DND-41 (cell line): Measurements from ENCODE around the gene TPM1.

Experiments
- CTCF ChIP-seq: IDR thresholded peaks from 2 replicates; pipeline ENCODE4 v1.5.1; 2012; ENCODE audit warnings: borderline replicate concordance, low read length, moderate library complexity, mild to moderate bottlenecking; ENCODE audit not compliant: poor library complexity, severe bottlenecking; ENCODE audit errors: extremely low read depth
- EZH2 ChIP-seq: IDR thresholded peaks from 3 replicates; pipeline ENCODE4 v1.6.1; 2012; ENCODE audit warnings: borderline replicate concordance, low read depth, mild to moderate bottlenecking, moderate library complexity, low read length, inconsistent platforms; ENCODE audit not compliant: severe bottlenecking

DNA sequence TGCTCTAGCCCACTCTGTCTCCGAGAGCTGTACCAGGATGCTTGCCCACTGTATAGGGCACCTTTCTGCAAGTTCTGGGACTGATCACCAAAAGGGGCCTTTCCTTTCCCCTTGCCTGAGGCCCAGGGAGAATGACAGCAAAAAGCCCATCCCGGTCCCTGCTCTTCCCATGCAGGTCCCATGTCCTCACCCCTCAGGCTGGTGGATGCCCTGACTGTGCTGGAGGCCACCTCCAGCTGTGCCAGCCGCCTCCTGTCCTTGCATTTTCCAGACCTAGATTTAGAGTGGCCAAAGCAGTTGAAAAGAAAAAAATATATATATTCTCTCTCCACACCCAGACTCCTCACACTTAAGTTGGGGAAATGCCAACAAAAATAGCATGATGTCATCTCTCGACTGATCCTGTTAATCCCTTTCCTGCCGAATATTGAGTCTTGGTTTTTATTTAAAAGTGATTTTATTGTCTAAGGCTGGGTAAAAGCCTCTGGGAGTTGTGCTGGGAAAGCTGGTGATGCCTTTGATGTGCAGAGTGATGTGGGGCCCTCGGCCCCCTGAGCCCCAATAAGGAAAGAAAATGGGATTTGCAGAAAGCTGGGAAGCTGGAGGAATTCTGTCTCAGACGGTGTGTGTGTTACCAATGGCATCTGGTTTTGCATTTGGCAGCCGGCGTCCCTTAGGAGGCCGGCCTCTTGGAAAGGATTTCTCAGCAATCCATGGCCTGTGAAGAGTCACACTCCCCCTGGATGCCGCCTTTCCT is 29.3 kb upstream of the TPM1 start:
- no peak for TF ChIP-seq CTCF
- TF ChIP-seq EZH2 = no peak
